Activated CD4-positive, alpha-beta T cell treated with anti-CD3 and anti-CD28 coated beads, Interleukin-10, Interleukin-2, amounts not matched to agents 100 ng/mL and 50 ng/mL, durations not matched to agents 16 hours and 8 hours (primary cell): ENCODE measurements around the gene CDYL.

ENCODE experiments used
- DNase-seq: peaks from one replicate; pipeline ENCODE4 v3.0.0-alpha.2; 2020

The CDYL gene

DNA sequence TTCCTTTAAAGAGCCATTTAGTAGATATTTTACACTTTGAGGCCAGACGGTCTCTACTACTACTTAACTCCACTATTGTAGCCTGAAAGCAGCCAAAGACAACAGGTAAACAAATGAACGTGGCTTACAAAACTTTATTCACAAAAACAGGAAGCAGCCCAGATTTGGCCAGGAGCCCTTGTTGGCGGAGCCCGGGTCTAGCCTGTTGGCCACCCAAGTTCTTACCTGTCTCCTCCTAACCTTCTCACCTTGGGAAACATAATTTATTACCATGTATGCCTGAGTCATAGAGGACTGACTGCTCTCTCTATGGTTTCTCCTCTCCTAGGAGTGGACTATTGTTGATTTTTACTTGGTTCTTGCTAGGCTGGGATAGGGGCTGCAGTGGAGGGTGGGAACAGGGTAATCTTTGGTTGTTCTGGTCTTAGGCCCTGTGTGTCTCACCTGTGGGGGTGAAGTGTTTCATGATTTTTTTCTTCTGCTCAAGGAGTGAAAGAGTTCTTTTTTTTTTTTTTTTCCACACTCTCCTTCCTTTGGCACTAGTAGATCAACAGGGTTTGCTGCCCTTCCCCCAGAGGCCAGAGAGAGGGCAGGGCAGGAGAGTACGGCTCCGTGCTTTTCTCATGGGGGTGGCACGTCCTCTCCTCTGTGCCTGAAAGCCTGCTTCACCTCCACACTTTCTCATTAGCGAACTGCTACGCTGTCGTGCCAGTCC lies 137.7 kb downstream of the CDYL start:
- no peak for DNase-seq

DNA sequence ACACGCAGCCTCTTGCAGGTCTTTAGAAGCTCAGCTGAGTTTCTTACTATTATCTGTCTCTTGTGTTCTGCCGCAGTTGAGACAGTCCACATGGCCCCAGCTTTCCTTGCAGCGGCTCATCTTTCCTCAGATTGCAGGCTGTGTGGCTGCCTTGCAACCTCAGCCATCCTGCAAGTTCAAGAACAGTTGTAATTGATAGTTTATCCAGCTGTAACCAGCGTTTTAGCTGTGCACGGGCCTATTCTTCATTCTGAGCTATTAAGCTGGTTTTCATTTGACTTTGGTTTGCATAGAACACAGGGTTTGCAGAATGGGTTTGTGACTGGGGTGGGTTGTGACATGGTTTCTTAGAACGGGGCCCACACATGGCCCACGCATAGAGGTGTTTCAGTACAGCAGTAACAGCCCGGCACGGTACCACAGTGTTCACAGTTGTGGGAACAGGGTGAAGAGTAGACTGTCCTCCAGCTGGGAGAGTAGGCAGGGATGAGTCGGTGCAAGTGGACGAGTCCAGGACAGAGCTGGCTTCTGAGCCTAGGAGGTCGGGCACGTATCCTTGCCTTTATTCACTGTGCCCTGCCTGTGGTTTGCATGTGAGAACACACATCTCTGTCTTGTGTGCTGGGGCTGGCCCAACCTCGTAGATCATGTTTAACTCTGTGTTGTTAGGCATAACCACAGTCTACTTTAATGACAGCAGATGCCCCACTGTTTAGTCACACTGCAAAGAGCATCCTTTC lies 138.4 kb downstream of the CDYL start:
- DNase-seq, result no peak

- no peak for DNase-seq
Measured at GRCh38 chr6:4916954-4917561, 140.9 kb downstream of the CDYL start.

GRCh38 chr6:4920914-4921410 lies 144.8 kb downstream of the CDYL start:
- no peak for DNase-seq

- no peak for DNase-seq
Measured at GRCh38 chr6:4922488-4923037, 146.4 kb downstream of the CDYL start.

- no peak for DNase-seq
Measured at GRCh38 chr6:4923081-4923480, 146.9 kb downstream of the CDYL start.

- DNase-seq, result no peak
Measured at GRCh38 chr6:4924661-4925271, 148.6 kb downstream of the CDYL start.

- no peak for DNase-seq
Measured at GRCh38 chr6:4925580-4925979, 149.4 kb downstream of the CDYL start.

GRCh38 chr6:4928426-4928825 lies 152.2 kb downstream of the CDYL start:
- DNase-seq, result peak; percentile 44

- DNase-seq, result no peak
Measured at GRCh38 chr6:4929097-4929718, 153.0 kb downstream of the CDYL start.

DNA sequence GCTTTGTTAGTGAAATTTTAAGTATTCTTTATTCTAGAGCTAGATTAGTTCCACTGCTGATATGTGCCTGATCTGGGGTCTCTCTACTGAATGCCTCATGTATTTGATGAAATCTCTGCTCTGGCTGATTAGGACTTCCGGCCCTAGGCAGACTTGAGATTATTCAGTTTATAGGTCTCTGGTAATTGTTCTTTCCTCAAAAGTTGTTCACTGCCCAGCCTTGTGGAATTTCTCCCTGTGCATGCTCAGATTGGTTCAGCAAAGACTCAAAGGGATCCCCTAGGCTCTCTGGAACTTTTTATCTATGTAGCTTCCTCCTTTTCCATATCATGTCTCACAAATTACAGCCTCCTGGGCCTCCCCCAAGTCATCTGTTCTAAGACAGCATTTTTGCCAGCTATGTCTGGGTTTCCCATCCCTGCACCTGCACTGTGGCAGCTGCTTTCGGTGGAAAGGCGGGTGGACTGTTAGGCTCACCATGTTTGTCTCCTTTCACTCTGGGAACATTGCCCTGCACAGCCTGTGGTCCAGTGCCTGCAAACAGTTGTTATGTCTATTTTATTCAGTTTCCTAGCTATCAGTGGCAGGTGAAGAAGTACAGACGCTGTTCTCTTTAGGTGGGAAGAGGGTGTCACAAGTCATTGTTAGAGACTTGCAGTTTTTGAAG lies 154.0 kb downstream of the CDYL start:
- DNase-seq, result no peak

DNA sequence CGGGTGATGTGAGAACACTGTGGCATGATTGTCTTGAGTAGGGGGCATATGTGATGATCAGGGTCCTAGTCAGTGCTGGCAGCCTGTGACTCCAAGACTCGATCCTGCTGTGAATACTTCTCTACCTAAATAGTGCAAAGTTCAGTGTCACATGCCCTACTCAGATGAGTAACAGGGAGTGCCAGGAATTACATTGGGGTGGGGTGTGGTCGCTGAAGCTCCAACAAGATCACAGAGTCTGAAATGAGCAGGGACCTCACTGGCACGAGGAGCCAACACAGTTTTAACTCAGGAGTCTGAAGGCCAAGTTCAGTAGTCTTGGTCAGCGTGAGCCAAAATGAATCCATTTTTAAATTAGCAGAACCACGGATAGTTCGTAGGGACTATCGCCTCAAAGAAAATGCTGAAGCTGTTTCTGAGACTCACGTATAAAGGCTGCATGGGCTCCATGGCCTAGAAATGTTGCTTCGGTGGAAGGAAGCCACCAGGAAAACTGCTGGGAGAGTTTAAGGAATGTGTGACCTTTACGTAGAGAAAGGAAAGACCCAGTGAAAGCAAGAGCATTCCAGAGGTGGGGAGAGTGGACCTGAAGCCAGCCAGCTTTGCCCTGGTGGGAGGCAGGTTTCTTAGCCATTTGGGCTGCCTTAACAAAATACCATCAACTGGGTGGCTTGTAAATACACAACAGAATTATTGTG lies 155.5 kb downstream of the CDYL start:
- no peak for DNase-seq

GRCh38 chr6:4932228-4932903 lies 156.2 kb downstream of the CDYL start:
- no peak for DNase-seq

DNA sequence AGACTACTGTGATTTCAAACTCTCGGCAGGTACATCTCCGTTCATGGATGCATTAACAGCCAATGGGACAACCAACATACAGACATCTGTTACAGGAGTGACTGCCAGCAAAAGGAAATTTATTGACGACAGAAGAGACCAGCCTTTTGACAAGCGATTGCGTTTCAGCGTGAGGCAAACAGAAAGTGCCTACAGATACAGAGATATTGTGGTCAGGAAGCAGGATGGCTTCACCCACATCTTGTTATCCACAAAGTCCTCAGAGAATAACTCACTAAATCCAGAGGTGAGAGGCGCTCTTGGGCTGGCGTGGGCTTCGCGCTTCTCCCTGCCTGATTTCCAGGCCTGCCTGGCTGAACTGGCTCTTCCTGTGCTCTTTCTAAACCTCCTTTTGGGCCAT lies 159.3 kb downstream of the CDYL start:
- peak; percentile 87 for DNase-seq

DNA sequence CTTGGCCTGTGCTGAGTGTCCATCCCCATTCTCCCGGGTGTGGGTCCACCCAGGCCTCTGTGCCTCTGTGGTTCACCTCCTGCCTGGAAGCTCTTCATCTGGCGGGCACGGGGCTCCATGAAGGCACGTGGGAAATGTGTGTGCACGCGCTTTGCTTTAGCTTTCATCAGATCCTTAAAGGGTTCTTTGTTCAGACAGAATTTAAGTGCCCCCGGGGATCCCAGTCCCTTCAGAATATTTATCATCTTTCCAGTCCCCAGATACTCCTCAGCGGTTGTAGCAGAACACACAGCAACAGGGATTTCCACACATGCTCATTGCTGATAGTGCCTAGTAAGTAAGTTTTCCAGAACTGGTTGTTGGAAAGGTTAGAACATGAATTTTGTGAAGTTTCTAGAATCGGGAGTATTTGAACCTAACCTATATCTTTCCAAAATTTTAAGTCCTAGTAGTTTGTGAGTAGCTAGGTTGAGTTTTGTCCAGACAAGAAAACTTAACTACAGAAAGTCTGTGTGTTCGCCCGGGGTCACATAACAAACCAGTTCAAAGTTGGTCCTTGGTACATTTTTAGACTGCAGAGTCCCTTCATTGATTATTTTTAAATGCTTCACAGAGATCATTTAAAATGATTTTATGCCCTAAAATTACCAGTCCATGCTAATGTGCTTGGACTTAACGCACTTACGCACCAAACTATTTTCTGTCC lies 159.9 kb downstream of the CDYL start:
- no peak for DNase-seq

GRCh38 chr6:4936681-4937041 lies 160.5 kb downstream of the CDYL start:
- DNase-seq, result peak; percentile 42

DNA sequence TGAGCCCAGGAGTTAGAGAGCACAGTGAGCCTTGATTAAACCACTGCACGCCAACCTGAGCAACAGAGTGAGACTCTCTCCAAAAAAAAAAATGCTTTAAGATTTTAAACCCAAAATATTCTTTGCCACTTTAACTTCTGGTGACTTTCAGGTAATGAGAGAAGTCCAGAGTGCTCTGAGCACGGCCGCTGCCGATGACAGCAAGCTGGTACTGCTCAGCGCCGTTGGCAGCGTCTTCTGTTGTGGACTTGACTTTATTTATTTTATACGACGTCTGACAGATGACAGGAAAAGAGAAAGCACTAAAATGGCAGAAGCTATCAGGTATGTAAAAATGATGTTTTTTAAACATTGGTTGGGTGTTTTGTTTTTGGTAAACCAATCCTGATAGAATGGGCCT lies 161.2 kb downstream of the CDYL start:
- DNase-seq, result no peak

- DNase-seq, result peak; percentile 31
Measured at GRCh38 chr6:4939241-4939640, 163.0 kb downstream of the CDYL start.

DNA sequence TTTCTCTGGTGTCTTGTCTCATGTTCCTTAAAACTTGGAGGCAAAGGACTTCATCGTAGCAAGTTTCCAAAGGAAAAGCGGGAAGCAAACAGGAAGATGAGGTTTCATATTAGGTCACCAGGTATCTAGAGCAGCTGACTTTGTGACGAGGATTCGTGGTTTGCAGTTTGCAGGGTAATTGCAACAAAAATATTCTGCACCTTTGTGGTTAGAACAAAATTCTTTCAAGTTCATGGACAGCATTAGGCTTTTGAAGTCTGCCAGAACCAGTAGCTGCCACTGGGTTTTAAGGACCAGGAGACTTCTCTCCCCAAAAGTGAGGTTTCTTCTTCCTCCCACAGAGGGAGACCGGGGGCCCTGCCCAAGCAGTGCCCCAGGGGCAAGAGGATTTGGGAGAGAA lies 164.2 kb downstream of the CDYL start:
- DNase-seq, result peak; percentile 8
